T-helper 22 cell (primary cell): Measurements from ENCODE around the gene SPOCK2.
"Not testable (repeated sequence)": the region's sequence is repeated elsewhere in the genome, so short reads cannot be mapped to it uniquely, and the experiment has no call there.

Source experiments
- DNase-seq: peaks from one replicate; pipeline ENCODE4 v3.0.0-alpha.2; 2020; ENCODE audit warnings: low read depth

SPOCK2 gene

GRCh38 chr10:72108004-72108370 is 19.6 kb upstream of the SPOCK2 start:
- DNase-seq: not testable (repeated sequence)

GRCh38 chr10:72107325-72108003 is 19.1 kb upstream of the SPOCK2 start:
- DNase-seq: no peak

- DNase-seq: no peak
These were observed 18.5 kb upstream of the SPOCK2 start for GRCh38 chr10:72106896-72107295.

- no peak for DNase-seq
These were observed 18.0 kb upstream of the SPOCK2 start for GRCh38 chr10:72106154-72106849.

- no peak for DNase-seq
These were observed 17.4 kb upstream of the SPOCK2 start for GRCh38 chr10:72105710-72106109.

GRCh38 chr10:72105098-72105475 is 16.7 kb upstream of the SPOCK2 start:
- DNase-seq: no peak

- no peak for DNase-seq
These were observed 16.2 kb upstream of the SPOCK2 start for GRCh38 chr10:72104472-72105097.

GRCh38 chr10:72099600-72099921 is 11.2 kb upstream of the SPOCK2 start:
- DNase-seq: no peak

GRCh38 chr10:72098836-72099599 is 10.7 kb upstream of the SPOCK2 start:
- DNase-seq: no peak

- no peak for DNase-seq
These were observed 10.0 kb upstream of the SPOCK2 start for GRCh38 chr10:72098301-72098835.

GRCh38 chr10:72097448-72098300 is 9.3 kb upstream of the SPOCK2 start:
- no peak for DNase-seq

GRCh38 chr10:72096115-72097000 is 8.0 kb upstream of the SPOCK2 start:
- DNase-seq: no peak

GRCh38 chr10:72095195-72095594 is 6.8 kb upstream of the SPOCK2 start:
- no peak for DNase-seq

- no peak for DNase-seq
These were observed 6.2 kb upstream of the SPOCK2 start for GRCh38 chr10:72094574-72094973.

- no peak for DNase-seq
These were observed 5.1 kb upstream of the SPOCK2 start for GRCh38 chr10:72093450-72093849.

GRCh38 chr10:72092987-72093386 is 4.6 kb upstream of the SPOCK2 start:
- DNase-seq: no peak

- DNase-seq: no peak
These were observed 4.0 kb upstream of the SPOCK2 start for GRCh38 chr10:72092171-72092924.

GRCh38 chr10:72090326-72090725 is 2.0 kb upstream of the SPOCK2 start:
- DNase-seq: no peak

- no peak for DNase-seq
These were observed 1.3 kb upstream of the SPOCK2 start for GRCh38 chr10:72089618-72090017.
